WTC11 (cell line): ENCODE measurements around the gene ORAI2. TPM values are rescaled to one million over a fixed set of nuclear protein-coding genes. Genes with fewer than 3 reads are reported as not detected.

ENCODE experiments used
- ATAC-seq: fragments of 200-7000 bp; cut with Tn5 transposase; 2 replicates; pipeline ENCODE4 v1.10.0; 2021; ENCODE audit warnings: mild to moderate bottlenecking, moderate library complexity
- CTCF ChIA-PET: fragments of 300-600 bp; sonication (Branson Sonifier 250); formaldehyde crosslinking; loops from one replicate; lab custom pipeline; 2021; ENCODE audit warnings: antibody characterized with exemption; lab: Charles Lee
- POLR2A ChIA-PET: fragments of 350-600 bp; sonication (Branson Sonifier 250); formaldehyde crosslinking; loops from one replicate; lab custom pipeline; 2021; ENCODE audit warnings: antibody characterized with exemption; lab: Charles Lee
- DNase-seq: peaks from one replicate; pipeline ENCODE4 v3.0.0; 2021; ENCODE audit warnings: low spot score
- H3K27ac Mint-ChIP-seq: 2 replicates; pipeline ENCODE4 v1.8.0; 2021; ENCODE audit warnings: mixed read lengths
- H3K27me3 Mint-ChIP-seq: 2 replicates; pipeline ENCODE4 v1.8.0; 2021; ENCODE audit warnings: low read depth, mild to moderate bottlenecking, moderate library complexity, mixed read lengths
- H3K36me3 Mint-ChIP-seq: 2 replicates; pipeline ENCODE4 v1.8.0; 2021; ENCODE audit warnings: mixed read lengths
- H3K4me1 Mint-ChIP-seq: 2 replicates; pipeline ENCODE4 v1.8.0; 2022; ENCODE audit warnings: mixed read lengths
- H3K4me3 Mint-ChIP-seq: 2 replicates; pipeline ENCODE4 v1.8.0; 2021; ENCODE audit warnings: mild to moderate bottlenecking, moderate library complexity, mixed read lengths
- H3K9me3 Mint-ChIP-seq: 2 replicates; pipeline ENCODE4 v1.8.0; 2021; ENCODE audit warnings: mixed read lengths
- ESRRA ChIP-seq: sonication (generic); formaldehyde crosslinking; IDR thresholded peaks from 2 replicates; pipeline ENCODE4 v1.8.1; 2022; ENCODE audit warnings: mild to moderate bottlenecking, missing genetic modification reagents, borderline replicate concordance
- GRHL2 ChIP-seq: fragments of 250-450 bp; sonication (Bioruptor Pico); IDR thresholded peaks from 2 replicates; pipeline ENCODE4 v1.8.0; 2022; ENCODE audit warnings: mild to moderate bottlenecking, moderate library complexity; ENCODE audit not compliant: insufficient replicate concordance, severe bottlenecking
- GTF2I ChIP-seq: fragments of 250-450 bp; sonication (Bioruptor Pico); conservative IDR thresholded peaks from 2 replicates; pipeline ENCODE4 v1.4.0; 2021; ENCODE audit warnings: mild to moderate bottlenecking
- JUN ChIP-seq: sonication (generic); formaldehyde crosslinking; IDR thresholded peaks from 2 replicates; pipeline ENCODE4 v1.8.0; 2023; ENCODE audit warnings: mild to moderate bottlenecking, missing genetic modification reagents
- KAT7 ChIP-seq: sonication (generic); formaldehyde crosslinking; IDR thresholded peaks from 2 replicates; pipeline ENCODE4 v1.8.1; 2023; ENCODE audit warnings: missing genetic modification reagents, mild to moderate bottlenecking, borderline replicate concordance
- NFYB ChIP-seq: sonication (generic); formaldehyde crosslinking; conservative IDR thresholded peaks from 2 replicates; pipeline ENCODE4 v1.8.0; 2022; ENCODE audit warnings: low read depth, missing genetic modification reagents
- NR2C2 ChIP-seq: sonication (generic); formaldehyde crosslinking; IDR thresholded peaks from 2 replicates; pipeline ENCODE4 v1.8.0; 2022; ENCODE audit warnings: mild to moderate bottlenecking, missing genetic modification reagents
- PRRX2 ChIP-seq: fragments of 250-450 bp; sonication (Bioruptor Pico); IDR thresholded peaks from 2 replicates; pipeline ENCODE4 v1.8.0; 2021; ENCODE audit warnings: mild to moderate bottlenecking
- SP1 ChIP-seq: sonication (generic); formaldehyde crosslinking; conservative IDR thresholded peaks from 2 replicates; pipeline ENCODE4 v1.8.1; 2022; ENCODE audit warnings: missing genetic modification reagents
- TP53 ChIP-seq: sonication (generic); formaldehyde crosslinking; IDR thresholded peaks from 2 replicates; pipeline ENCODE4 v1.8.1; 2023; ENCODE audit warnings: mild to moderate bottlenecking, missing genetic modification reagents
- ZNF317 ChIP-seq: sonication (generic); formaldehyde crosslinking; IDR thresholded peaks from 2 replicates; pipeline ENCODE4 v1.8.1; 2023; ENCODE audit warnings: low read depth, mild to moderate bottlenecking, moderate library complexity, missing genetic modification reagents, borderline replicate concordance
- total RNA-seq: library from RNA; stranded (reverse); gene quantifications from 3 replicates; pipeline ENCODE4 v1.2.3, GENCODE V29; 2021
- TF ChIP-seq, protein P1 (sequence below): fragments of 250-450 bp; sonication (Bioruptor Pico); IDR thresholded peaks from 2 replicates; pipeline ENCODE4 v2.1.2; 2022; ENCODE audit warnings: mild to moderate bottlenecking, moderate library complexity
- TF ChIP-seq, protein P2 (sequence below): sonication (generic); formaldehyde crosslinking; conservative IDR thresholded peaks from 2 replicates; pipeline ENCODE4 v1.8.1; 2022; ENCODE audit warnings: mild to moderate bottlenecking, missing genetic modification reagents
- TF ChIP-seq, protein P3 (sequence below): fragments of 250-450 bp; sonication (Bioruptor Pico); conservative IDR thresholded peaks from 2 replicates; pipeline ENCODE4 v1.9.0; 2021; ENCODE audit warnings: mild to moderate bottlenecking
- TF ChIP-seq, protein P4 (sequence below): sonication (generic); formaldehyde crosslinking; IDR thresholded peaks from 2 replicates; pipeline ENCODE4 v1.8.0; 2023; ENCODE audit warnings: missing genetic modification reagents
- TF ChIP-seq, protein P5 (sequence below): sonication (generic); formaldehyde crosslinking; IDR thresholded peaks from 2 replicates; pipeline ENCODE4 v1.8.1; 2023; ENCODE audit warnings: mild to moderate bottlenecking, missing genetic modification reagents
- TF ChIP-seq, protein P6 (sequence below): sonication (generic); formaldehyde crosslinking; conservative IDR thresholded peaks from 2 replicates; pipeline ENCODE4 v1.8.1; 2023; ENCODE audit warnings: mild to moderate bottlenecking, low read depth, missing genetic modification reagents, moderate library complexity

The ORAI2 gene
- total RNA-seq, 1 experiment from 2014 or later, result 22.2 TPM

DNA sequence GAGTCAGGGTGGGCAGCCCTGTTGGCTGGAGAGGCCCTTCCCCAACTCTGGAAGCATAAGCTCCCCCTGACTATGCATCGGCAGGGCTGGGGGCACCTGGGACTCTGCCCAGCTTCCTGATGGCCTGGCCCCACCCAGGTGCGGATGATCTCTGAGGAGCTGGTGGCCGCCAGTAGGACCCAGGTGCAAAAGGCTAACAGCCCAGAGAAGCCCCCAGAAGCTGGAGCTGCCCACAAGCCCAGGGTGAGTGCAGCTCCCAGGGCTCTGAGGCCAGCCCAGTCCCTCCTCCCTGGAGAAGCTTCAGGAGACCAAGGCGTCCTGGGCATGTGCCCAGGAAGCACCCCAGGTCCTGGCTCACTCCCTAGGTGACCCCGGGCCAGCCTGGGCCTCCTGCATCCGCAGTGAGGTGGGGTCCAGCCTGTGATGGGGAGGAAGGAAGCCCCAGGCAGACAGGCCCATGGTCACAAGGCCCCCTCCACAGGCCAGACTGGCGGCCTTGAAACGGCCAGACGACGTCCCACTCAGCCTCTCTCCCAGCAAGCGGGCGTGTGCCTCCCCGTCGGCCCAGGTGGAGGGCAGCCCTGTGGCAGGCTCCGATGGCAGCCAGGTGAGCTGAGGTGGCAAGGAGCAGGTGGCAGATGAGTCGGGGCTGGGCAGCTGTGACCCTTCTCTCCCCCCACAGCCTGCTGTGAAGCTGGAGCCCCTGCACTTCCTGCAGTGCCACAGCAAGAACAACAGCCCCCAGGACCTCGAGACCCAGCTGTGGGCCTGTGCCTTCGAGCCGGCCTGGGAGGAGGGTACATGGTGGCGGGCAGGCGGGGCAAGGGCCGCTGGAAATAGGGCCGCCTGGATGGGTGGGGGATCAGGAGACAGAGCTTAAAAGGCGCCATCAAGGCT, 34.5 kb downstream of the ORAI2 start:
- Mint-ChIP-seq H3K27ac (no peak overlapping the region), H3K4me1 (peaks cover 8% of the 10 kb centered on the region), H3K36me3 (peaks cover 3% of the 10 kb centered on the region; the same call in 1 of the 2 replicates), H3K9me3 (no peaks in the 10 kb centered on the region), H3K27me3 (no peaks in the 10 kb centered on the region), H3K4me3 (no peak overlapping the region)
- ATAC-seq (no peak), DNase-seq (no peak)
- ChIA-PET CTCF (interaction anchor here (0.6 to 1.9 kb wide), 12 partner anchors 11 to 838 kb away, joined by 3 to 11 read pairs (median 4); partner anchors contain the start of gene PRKRIP1), POLR2A (interaction anchor here (0.6 kb wide), 1 partner anchor 527 kb away, joined by 3 read pairs; no protein-coding TSS in a partner anchor)
- 0 out of 2 replicates have a peak, but pooled peaks have one; percentile 8 for TF ChIP-seq NFYB (CRISPR knock-in tag)
- TF ChIP-seq, protein P1, sequence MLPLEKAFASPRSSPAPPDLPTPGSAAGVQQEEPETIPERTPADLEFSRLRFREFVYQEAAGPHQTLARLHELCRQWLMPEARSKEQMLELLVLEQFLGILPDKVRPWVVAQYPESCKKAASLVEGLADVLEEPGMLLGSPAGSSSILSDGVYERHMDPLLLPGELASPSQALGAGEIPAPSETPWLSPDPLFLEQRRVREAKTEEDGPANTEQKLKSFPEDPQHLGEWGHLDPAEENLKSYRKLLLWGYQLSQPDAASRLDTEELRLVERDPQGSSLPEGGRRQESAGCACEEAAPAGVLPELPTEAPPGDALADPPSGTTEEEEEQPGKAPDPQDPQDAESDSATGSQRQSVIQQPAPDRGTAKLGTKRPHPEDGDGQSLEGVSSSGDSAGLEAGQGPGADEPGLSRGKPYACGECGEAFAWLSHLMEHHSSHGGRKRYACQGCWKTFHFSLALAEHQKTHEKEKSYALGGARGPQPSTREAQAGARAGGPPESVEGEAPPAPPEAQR, result no peak
- TF ChIP-seq, protein P2, sequence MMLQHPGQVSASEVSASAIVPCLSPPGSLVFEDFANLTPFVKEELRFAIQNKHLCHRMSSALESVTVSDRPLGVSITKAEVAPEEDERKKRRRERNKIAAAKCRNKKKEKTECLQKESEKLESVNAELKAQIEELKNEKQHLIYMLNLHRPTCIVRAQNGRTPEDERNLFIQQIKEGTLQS, result 0 out of 2 replicates have a peak, but pooled peaks have one; percentile 26

DNA sequence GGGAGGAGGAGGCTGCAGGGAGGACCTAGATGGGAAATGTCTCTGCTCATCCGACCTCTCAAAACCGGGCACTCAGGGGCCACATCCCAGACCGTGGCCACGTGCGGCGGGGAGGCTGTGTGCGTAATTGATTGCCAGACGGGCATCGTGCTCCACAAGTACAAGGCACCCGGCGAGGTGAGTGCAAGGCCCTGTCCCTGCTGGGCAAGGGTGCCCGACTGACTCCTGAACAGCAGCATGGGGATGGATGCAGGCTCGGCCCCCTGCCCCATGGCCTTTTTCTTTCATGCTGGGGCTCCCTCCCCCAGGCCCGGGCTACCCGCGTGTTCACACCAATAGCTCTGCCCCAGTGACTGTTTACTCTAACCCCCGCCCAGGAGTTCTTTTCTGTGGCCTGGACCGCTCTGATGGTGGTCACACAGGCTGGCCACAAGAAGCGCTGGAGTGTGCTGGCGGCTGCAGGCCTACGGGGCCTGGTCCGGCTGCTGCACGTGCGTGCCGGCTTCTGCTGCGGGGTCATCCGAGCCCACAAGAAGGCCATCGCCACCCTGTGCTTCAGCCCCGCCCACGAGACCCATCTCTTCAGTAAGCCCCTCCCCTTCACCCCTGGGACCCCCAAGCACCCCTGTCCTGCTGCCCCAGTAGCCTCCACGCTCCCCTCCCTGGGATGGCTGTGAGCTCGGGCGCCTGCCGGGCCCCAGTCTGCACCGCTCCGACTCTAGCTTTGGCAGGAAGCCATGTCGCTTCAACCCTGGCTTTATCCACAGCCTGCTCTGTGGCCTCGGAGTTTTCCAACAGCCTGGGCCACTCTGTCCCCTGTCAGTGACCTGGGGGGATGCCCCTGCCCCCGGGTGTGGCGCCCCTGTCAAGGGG, 35.3 kb downstream of the ORAI2 start:
- H3K27ac Mint-ChIP-seq, result no peak overlapping the region
- ChIA-PET CTCF (interaction anchor here (1.9 kb wide), 1 partner anchor 56 kb away, joined by 7 read pairs; no protein-coding TSS in a partner anchor), POLR2A (no interaction called here)
- TF ChIP-seq SP1 (CRISPR knock-in tag) (no peak), GRHL2 (CRISPR knock-in tag) (no peak)
- TF ChIP-seq, protein P3, sequence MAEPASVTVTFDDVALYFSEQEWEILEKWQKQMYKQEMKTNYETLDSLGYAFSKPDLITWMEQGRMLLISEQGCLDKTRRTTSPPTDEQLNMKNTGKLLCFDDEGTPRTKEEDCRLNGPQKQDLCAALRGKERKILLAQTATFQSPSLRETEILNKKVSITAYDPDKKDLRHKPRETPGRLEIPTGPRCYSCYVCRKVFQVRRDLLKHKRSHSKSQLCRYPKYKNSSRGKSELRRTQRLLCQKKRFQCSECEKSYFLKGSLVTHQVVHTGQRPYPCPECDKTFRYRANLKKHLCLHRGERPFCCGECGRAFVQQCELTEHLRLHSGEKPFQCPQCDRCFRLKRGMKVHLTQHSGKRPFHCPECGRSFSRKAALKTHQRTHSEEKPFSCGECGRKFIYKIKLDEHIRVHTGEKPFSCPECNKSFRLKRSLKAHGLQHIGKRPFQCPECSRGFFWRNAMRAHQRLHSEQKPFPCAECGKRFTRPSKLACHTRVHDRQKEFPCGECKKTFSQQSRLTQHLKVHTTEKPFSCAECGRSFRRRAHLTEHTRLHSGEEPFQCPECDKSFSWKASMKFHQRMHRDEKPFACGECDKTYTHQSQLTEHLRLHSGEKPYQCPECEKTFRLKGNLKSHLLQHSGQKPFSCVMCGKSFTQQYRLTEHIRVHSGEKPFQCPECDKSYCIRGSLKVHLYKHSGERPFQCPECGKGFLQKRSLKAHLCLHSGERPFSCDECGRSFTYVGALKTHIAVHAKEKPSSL (CRISPR knock-in tag), result no peak
- peaks cover 6% of the 10 kb centered on the region for H3K4me1 Mint-ChIP-seq
- no peak overlapping the region for H3K4me3 Mint-ChIP-seq
- H3K27me3 Mint-ChIP-seq, result no peaks in the 10 kb centered on the region
- no peaks in the 10 kb centered on the region for H3K9me3 Mint-ChIP-seq
- DNase-seq (no peak), ATAC-seq (no peak)
- peaks cover 3% of the 10 kb centered on the region; the same call in 1 of the 2 replicates for H3K36me3 Mint-ChIP-seq

DNA sequence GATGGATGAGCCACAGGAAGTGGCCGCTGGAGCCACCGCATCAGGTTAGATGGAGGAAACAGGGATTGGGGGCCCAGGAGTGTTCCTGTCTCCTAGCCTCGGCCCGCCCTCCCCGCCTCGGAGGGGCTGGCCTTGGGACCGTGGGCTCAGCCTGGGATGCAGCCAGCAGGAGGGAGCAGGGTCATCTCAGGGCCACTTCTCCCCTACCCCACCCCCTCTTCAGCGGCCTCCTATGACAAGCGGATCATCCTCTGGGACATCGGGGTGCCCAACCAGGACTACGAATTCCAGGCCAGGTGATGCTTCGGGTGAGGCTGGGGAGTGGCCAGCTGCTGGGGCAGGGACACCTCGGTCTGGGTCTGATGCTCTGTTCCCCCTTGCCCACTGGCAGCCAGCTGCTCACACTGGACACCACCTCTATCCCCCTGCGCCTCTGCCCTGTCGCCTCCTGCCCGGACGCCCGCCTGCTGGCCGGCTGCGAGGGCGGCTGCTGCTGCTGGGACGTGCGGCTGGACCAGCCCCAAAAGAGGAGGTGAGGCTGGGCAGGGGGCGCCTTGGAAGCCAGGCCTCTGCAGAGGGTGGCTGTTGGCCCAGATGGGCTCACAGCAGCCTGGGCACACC, 36.1 kb downstream of the ORAI2 start:
- DNase-seq, result no peak
- no peaks in the 10 kb centered on the region for H3K27me3 Mint-ChIP-seq
- peaks cover 3% of the 10 kb centered on the region; the same call in 1 of the 2 replicates for H3K36me3 Mint-ChIP-seq
- no peak overlapping the region for H3K27ac Mint-ChIP-seq
- ATAC-seq, result no peak
- ChIA-PET POLR2A (no interaction called here), CTCF (no interaction called here)
- H3K4me1 Mint-ChIP-seq, result no peaks in the 10 kb centered on the region
- no peak overlapping the region for H3K4me3 Mint-ChIP-seq
- no peaks in the 10 kb centered on the region for H3K9me3 Mint-ChIP-seq
- TF ChIP-seq NR2C2 (CRISPR knock-in tag) (no peak), TP53 (CRISPR knock-in tag) (no peak), PRRX2 (CRISPR knock-in tag) (no peak), KAT7 (CRISPR knock-in tag) (no peak), GTF2I (CRISPR knock-in tag) (no peak), JUN (CRISPR knock-in tag) (no peak), ESRRA (CRISPR knock-in tag) (no peak), ZNF317 (no peak)
- TF ChIP-seq, protein P4, sequence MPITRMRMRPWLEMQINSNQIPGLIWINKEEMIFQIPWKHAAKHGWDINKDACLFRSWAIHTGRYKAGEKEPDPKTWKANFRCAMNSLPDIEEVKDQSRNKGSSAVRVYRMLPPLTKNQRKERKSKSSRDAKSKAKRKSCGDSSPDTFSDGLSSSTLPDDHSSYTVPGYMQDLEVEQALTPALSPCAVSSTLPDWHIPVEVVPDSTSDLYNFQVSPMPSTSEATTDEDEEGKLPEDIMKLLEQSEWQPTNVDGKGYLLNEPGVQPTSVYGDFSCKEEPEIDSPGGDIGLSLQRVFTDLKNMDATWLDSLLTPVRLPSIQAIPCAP (CRISPR knock-in tag), result no peak
- TF ChIP-seq, protein P5, sequence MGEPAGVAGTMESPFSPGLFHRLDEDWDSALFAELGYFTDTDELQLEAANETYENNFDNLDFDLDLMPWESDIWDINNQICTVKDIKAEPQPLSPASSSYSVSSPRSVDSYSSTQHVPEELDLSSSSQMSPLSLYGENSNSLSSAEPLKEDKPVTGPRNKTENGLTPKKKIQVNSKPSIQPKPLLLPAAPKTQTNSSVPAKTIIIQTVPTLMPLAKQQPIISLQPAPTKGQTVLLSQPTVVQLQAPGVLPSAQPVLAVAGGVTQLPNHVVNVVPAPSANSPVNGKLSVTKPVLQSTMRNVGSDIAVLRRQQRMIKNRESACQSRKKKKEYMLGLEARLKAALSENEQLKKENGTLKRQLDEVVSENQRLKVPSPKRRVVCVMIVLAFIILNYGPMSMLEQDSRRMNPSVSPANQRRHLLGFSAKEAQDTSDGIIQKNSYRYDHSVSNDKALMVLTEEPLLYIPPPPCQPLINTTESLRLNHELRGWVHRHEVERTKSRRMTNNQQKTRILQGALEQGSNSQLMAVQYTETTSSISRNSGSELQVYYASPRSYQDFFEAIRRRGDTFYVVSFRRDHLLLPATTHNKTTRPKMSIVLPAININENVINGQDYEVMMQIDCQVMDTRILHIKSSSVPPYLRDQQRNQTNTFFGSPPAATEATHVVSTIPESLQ (CRISPR knock-in tag), result no peak
- TF ChIP-seq, protein P6, sequence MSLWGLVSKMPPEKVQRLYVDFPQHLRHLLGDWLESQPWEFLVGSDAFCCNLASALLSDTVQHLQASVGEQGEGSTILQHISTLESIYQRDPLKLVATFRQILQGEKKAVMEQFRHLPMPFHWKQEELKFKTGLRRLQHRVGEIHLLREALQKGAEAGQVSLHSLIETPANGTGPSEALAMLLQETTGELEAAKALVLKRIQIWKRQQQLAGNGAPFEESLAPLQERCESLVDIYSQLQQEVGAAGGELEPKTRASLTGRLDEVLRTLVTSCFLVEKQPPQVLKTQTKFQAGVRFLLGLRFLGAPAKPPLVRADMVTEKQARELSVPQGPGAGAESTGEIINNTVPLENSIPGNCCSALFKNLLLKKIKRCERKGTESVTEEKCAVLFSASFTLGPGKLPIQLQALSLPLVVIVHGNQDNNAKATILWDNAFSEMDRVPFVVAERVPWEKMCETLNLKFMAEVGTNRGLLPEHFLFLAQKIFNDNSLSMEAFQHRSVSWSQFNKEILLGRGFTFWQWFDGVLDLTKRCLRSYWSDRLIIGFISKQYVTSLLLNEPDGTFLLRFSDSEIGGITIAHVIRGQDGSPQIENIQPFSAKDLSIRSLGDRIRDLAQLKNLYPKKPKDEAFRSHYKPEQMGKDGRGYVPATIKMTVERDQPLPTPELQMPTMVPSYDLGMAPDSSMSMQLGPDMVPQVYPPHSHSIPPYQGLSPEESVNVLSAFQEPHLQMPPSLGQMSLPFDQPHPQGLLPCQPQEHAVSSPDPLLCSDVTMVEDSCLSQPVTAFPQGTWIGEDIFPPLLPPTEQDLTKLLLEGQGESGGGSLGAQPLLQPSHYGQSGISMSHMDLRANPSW (CRISPR knock-in tag), result no peak
